Ovary (tissue), 3 donors: ENCODE data around the gene WDR49.

Experiments
- EP300 ChIP-seq: sonication (generic); formaldehyde crosslinking; IDR thresholded peaks from one replicate; pipeline ENCODE4 v1.6.1; 2017; ENCODE audit warnings: antibody characterized with exemption
- POLR2A ChIP-seq: fragments of 450-650 bp; IDR thresholded peaks from one replicate; pipeline ENCODE4 v1.6.1; 2017; ENCODE audit warnings: antibody characterized with exemption, mild to moderate bottlenecking, moderate library complexity
- TF ChIP-seq, protein P1 (sequence below), 3 donors: fragments of 450-650 bp in 2 of 3; fragments of 200-600 bp in 1 of 3; IDR thresholded peaks; one replicate each; pipeline versions ENCODE4 v1.5.1 to v1.8.0; 2016 to 2022; ENCODE audit warnings: antibody characterized with exemption in 3 of 3, mild to moderate bottlenecking in 1 of 3
- donor health status: DM: no; HTN: no; CAD: no.

DNA sequence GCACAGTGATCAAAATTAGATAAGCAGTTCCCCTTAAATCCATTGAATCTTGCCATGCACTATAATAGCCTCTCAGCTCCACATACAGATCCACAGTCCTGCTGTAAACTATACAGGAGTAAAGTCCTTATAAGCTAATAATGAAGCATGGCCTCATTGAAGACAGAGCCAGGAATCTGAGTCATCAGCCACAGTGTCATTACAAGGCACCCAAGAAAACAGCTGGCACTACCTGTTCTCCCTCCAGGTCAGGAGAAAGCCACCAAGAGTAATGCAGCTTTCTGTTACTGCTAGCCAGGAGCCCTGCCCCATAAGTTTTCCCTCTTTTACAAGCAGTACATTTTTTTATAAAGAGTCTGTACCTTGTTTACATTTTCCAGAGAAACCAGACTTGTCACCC lies 27.3 kb downstream of the WDR49 start:
- TF ChIP-seq POLR2A (no peak), EP300 (no peak)
- TF ChIP-seq, protein P1, sequence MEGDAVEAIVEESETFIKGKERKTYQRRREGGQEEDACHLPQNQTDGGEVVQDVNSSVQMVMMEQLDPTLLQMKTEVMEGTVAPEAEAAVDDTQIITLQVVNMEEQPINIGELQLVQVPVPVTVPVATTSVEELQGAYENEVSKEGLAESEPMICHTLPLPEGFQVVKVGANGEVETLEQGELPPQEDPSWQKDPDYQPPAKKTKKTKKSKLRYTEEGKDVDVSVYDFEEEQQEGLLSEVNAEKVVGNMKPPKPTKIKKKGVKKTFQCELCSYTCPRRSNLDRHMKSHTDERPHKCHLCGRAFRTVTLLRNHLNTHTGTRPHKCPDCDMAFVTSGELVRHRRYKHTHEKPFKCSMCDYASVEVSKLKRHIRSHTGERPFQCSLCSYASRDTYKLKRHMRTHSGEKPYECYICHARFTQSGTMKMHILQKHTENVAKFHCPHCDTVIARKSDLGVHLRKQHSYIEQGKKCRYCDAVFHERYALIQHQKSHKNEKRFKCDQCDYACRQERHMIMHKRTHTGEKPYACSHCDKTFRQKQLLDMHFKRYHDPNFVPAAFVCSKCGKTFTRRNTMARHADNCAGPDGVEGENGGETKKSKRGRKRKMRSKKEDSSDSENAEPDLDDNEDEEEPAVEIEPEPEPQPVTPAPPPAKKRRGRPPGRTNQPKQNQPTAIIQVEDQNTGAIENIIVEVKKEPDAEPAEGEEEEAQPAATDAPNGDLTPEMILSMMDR (IDR thresholded peaks at IDR 0.05), result no peak
